Measurements from ENCODE around the gene LTF. TPM values are rescaled to one million over a fixed set of nuclear protein-coding genes. Genes with fewer than 3 reads are reported as not detected.

LTF gene
- total RNA-seq, 1 donor from 2014 or later, result not detected

DNA sequence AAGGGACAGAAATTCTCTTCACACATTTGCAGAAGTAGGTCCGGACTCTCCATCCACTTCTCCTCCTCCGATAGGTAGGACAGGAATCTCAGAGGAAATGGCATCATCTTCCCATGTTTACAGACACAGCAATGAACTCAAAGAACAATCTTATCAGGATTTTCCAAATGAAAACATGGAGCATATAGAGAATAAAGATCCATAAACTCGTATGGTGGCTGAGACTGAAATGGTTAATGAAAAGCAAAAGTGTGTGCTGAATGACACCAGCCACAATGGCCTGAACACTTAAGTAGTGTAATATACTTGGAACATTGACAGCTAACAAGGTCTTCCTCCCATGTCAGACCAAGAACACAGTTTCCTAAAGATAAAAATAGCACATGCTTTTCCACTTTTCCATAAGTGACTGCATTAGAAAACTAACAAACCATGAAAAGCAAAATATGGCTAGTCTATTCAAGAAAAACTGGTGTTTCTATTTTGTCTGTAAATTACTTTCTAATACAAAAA is 51.9 kb downstream of the LTF start:
- H3K4me3 ChIP-seq (ENCODE audit: low read depth, low read length), result no peak overlapping the region
- TF ChIP-seq, protein P1, sequence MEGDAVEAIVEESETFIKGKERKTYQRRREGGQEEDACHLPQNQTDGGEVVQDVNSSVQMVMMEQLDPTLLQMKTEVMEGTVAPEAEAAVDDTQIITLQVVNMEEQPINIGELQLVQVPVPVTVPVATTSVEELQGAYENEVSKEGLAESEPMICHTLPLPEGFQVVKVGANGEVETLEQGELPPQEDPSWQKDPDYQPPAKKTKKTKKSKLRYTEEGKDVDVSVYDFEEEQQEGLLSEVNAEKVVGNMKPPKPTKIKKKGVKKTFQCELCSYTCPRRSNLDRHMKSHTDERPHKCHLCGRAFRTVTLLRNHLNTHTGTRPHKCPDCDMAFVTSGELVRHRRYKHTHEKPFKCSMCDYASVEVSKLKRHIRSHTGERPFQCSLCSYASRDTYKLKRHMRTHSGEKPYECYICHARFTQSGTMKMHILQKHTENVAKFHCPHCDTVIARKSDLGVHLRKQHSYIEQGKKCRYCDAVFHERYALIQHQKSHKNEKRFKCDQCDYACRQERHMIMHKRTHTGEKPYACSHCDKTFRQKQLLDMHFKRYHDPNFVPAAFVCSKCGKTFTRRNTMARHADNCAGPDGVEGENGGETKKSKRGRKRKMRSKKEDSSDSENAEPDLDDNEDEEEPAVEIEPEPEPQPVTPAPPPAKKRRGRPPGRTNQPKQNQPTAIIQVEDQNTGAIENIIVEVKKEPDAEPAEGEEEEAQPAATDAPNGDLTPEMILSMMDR (conservative IDR thresholded peaks at IDR 0.05; ENCODE audit: low read depth, low read length), result no peak
- no peak for DNase-seq (ENCODE audit: low read depth)

DNA sequence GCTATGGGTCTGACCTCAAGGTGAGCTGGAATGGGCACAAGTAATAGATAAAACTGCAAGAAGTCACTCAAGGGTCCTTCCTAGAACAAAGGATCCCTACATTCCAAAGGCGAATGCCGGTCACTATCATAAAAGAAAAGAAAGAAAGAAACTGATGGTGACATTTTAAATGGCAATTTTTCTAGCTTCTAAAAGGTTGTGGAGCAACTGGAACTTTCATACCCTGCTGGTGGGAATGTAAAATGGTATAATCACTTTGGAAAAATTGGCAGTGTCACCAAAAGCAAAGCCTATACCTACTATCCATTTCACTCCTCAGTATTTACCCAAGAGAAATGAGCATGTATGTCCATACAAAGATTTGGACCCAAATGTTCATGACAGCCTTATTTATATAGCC is 53.4 kb downstream of the LTF start:
- DNase-seq (ENCODE audit: low read depth), result no peak
- TF ChIP-seq, protein P1 (conservative IDR thresholded peaks at IDR 0.05; ENCODE audit: low read depth, low read length), result no peak
- H3K4me3 ChIP-seq (ENCODE audit: low read depth, low read length), result no peak overlapping the region

DNA sequence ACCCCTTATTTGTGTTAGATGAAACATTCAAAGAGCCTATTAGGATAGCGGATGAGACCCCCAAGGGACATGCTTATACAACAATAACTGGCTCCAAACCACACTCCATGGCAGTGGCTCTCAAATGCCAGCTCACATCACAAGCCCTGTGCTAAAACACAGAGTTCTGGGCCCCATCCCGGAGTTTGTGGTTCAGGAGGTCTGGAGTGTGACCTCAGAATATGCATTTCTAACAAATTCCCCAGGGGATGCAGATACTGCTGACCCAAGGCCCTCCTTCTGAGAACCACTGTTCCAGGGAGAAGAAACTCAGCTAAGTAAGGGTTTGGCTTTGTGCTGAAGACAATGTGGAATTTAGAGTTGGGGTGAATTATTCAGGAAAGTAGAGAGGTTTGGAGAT is 54.0 kb downstream of the LTF start:
- no peak overlapping the region for H3K4me3 ChIP-seq (ENCODE audit: low read depth, low read length)
- DNase-seq (ENCODE audit: low read depth), result no peak
- TF ChIP-seq, protein P1 (conservative IDR thresholded peaks at IDR 0.05; ENCODE audit: low read depth, low read length), result no peak

DNA sequence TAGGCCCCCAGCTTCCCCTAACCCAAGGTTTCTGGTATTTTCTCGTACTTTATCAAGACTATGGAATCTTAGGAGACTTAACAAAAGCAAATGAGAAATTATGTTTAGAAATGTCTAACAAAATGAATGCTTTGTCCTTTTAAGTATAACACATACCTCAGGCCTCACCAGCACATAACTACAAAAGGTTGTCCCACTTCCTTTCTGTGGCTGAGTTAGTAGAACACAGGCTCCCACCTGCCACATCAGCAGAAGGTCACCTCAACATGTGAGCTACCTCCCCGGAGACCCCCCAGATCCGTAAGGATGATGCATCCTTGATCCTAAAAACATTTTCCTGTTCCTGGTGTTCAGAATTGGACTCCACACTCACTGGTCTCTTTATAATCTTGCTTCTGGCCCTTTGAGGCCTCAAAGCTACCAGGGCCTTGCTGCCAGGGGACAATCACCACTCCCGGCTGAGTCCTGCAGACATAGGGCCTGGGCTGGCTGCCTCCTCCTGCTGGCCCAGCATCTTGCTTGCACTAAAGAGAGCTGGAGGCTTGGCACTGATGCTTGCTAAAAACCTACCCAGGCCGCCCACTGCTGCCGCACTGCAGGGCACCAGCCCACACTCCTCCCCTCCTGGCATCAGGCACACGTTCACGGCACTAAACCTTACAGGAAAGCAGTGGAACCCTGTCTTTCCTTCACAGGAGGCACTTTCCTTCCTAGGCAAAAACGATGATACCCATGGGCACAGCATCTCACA is 54.8 kb downstream of the LTF start:
- H3K4me3 ChIP-seq (ENCODE audit: low read depth, low read length), result no peak overlapping the region
- no peak for DNase-seq (ENCODE audit: low read depth)
- TF ChIP-seq, protein P1 (conservative IDR thresholded peaks at IDR 0.05; ENCODE audit: low read depth, low read length), result no peak

DNA sequence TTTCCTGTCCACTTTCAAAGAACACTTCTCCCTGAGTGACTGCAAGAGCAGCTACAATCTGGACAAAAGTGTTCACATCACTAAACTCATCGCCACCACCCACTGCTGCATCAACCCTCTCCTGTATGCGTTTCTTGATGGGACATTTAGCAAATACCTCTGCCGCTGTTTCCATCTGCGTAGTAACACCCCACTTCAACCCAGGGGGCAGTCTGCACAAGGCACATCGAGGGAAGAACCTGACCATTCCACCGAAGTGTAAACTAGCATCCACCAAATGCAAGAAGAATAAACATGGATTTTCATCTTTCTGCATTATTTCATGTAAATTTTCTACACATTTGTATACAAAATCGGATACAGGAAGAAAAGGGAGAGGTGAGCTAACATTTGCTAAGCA is 55.9 kb downstream of the LTF start:
- TF ChIP-seq, protein P1 (conservative IDR thresholded peaks at IDR 0.05; ENCODE audit: low read depth, low read length), result no peak
- no peak for DNase-seq (ENCODE audit: low read depth)
- H3K4me3 ChIP-seq (ENCODE audit: low read depth, low read length), result no peak overlapping the region

DNA sequence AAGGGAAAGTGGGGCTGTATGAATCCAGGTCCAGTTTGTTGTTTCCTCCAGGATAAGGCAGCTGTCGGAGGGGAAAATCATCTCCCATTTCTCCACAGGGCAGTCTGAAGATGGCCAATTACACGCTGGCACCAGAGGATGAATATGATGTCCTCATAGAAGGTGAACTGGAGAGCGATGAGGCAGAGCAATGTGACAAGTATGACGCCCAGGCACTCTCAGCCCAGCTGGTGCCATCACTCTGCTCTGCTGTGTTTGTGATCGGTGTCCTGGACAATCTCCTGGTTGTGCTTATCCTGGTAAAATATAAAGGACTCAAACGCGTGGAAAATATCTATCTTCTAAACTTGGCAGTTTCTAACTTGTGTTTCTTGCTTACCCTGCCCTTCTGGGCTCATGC is 56.7 kb downstream of the LTF start:
- TF ChIP-seq, protein P1 (conservative IDR thresholded peaks at IDR 0.05; ENCODE audit: low read depth, low read length), result no peak
- no peak for DNase-seq (ENCODE audit: low read depth)
- no peak overlapping the region for H3K4me3 ChIP-seq (ENCODE audit: low read depth, low read length)
